Spleen (tissue), 7 donors: Measurements from ENCODE around the gene PPM1H.

ENCODE experiments used
- CTCF ChIP-seq, 11 experiments: fragments of 200-600 bp in 7 of 11; fragments of 450-650 bp in 4 of 11; sonication (generic) in 4 of 11; IDR thresholded peaks in 8 of 11; conservative IDR thresholded peaks in 3 of 11; 1 replicate in 7 of 11; 2 replicates in 4 of 11; pipeline versions ENCODE4 v1.4.0 to v1.8.0; 2016 to 2021; ENCODE audit warnings: antibody characterized with exemption in 11 of 11, inconsistent platforms in 4 of 11, mild to moderate bottlenecking in 1 of 11
- POLR2AphosphoS5 ChIP-seq, 3 donors: sonication (generic); formaldehyde crosslinking; IDR thresholded peaks; one replicate each; pipeline ENCODE4 v1.5.1; 2017; ENCODE audit warnings: antibody characterized with exemption in 3 of 3
- donor health status: DM: no; HTN: no; CAD: no; lungs with moderate emphysema.
- donor health status: DM: no; HTN: no; CAD: no.
- donor health status: DM: no; HTN: no; CAD: no.

DNA sequence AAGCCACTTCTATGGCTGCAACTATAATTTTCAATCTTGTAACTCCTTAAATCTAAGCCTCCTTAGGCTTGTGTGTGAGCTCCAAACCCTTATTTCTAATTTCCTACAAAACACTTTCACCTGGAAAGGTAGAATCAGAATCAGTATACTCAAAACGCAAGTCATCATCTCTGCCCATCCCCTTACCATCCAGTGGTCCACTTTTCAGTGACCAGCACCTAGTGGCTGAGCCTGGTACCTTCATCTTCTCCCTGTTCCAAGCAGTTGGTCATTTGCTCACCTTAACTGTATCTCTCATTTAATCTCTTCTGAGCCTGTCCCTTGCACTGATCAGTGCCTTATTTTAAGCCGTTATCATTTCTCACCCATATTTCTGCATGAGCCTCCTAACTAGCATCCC lies 107.9 kb downstream of the PPM1H start:
- no peak for TF ChIP-seq POLR2AphosphoS5 (IDR thresholded peaks at IDR 0.05)
- no peak for TF ChIP-seq CTCF (IDR thresholded peaks at IDR 0.05 in 8 of 11, conservative IDR thresholded peaks at IDR 0.05 in 3 of 11)
